GM19099 (cell line): ENCODE measurements around the gene PDK4.

Experiments
- POLR2A ChIP-seq: IDR thresholded peaks from 3 replicates; pipeline ENCODE4 v1.6.1; 2011; ENCODE audit warnings: low read depth; ENCODE audit not compliant: insufficient read length; ENCODE audit errors: extremely low read depth

The PDK4 gene

DNA sequence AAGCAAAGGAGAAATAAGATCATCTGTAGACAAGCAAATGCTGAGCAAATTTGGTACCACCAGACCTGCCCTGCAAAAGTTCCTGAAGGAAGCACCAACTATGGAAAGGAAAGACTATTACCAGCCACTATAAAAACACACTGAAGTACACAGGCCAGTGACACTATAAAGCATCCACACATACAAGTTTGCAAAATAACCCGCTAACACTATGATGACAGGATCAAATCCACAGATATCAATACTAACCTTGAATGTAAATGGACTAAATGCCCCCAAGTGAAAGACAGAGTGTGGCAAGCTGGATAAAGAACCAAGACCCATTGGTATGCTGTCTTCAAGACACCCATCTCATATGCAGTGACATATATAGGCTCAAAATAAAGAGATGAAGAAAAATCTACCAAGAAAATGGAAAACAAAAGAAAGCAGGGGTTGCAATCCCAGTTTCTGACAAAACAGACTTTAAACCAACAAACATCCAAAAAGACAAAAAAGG is 18.2 kb upstream of the PDK4 start:
- TF ChIP-seq POLR2A, result no peak

DNA sequence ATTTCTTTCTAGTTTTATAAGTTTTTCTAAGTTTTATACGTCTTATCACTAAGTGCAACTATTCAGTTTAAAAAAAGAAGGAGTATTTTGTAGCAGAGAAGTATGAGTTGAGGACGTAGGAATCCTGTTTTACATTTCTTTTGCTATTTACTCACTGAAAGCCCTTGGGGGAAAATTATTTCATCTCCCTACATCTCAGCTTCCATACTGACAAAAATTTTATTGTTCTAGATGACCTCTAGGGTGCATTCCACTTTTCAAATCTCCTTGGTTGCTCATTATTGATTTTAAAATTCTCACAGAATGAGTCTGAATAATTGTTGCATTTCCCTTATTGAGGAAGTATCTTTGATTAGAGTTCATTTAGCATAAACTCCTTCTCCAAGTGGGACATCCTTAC is 14.9 kb upstream of the PDK4 start:
- TF ChIP-seq POLR2A, result no peak

DNA sequence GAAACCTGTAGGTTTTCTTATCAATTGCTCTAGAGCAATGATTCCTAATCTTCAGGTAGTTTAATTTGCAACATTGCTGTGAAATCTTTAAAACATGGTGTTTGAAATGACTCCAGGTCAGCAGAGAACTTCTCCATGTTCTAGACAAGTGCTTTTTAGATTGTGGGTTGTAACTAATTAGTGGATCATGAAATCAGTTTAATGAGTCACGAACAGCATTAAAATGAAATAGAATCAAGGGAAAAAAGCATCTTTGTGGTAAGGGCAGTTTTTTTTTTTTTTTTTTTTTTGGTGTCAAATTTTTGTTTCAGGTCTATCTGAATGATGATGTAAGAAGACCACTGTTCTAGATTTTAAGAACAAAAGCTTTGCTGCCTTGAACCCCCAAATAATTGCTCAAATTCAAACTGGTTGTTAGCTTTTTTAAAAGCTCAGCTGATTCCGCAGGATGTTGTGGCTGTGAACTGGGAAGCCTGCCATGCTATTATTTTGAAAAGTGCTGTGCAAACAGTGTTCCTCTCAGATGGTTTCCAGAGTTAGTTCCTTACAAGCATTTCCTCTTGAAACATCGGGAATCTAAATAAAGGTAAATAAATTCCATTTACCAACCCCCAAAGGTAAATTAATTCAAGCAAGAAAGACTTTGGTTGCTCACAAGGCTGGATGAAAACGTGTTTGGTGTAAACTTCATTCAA is 13.1 kb upstream of the PDK4 start:
- TF ChIP-seq POLR2A, result no peak

DNA sequence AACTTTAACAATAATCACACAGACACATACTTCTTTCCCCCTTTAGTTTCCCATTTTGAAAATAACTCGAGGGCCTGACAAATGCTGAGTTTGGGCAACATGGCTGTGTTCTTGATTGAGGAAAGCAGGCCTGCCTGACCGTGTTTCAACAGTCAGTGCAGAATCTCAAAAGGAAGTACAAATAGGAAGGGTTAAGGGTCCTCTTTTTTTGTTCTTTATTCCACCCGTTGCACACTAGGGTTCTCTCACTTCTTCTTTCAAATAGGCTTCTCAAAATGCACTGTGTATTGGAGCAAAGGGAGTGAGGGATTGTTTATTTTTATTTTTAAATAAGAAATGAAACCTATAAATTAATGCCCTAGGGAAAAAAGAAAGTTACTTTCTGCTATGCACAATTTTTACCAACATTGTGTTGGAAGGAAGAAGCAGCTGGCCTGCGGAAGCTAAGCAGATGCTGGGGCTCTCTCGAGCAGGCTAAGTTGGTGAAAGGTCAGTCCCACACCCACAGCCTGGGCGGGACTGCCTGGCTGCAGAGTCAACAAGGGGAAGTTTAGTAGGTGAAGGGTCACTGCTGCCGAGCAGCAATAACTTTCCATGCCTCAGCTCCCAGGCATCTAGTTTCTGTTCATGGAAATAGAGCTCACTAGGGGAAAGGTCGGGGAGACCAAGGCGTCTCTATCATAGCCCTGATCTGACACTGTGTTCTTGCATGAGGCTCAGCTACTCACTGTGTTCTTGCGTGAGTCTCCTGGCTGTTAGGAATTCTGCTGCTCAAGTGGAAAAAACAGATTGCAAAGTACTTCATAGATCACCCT is 12.2 kb upstream of the PDK4 start:
- TF ChIP-seq POLR2A, result no peak

DNA sequence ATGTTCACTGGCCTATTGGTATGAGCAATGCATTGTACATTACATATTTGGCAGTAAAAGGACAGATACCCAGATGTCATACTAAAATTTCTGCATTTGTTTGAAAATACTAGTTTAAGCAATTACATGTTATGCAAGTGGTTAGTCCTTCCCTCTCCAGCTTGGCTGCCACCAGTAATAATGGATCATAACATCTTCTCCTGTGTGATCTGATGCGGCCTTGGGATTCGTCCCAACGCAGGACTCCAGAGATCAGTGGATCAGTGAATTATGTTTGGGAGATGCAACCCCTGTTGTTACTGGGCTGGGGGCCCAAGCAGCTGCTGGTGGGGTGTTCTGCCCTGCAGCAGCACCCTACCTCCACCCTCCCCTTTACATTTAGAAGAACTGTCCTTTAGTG is 11.2 kb upstream of the PDK4 start:
- no peak for TF ChIP-seq POLR2A

DNA sequence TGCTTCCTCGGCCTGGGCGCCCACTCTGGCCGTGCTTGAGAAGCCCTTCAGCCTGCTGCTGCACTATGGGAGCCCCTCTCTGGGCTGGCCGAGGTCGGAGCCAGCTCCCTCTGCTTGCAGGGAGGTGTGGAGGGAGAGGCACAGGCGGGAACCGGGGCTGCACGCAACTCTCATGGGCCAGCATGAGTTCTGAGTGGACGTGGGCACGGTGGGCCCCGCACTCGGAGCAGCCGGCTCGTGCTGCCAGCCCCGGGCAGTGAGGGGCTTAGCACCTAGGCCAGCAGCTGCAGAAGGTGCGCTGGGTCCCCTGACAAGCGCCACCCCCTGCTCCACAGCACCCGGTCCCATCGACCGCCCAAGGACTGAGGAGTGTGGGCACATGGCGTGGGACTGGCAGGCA is 9.0 kb upstream of the PDK4 start:
- no peak for TF ChIP-seq POLR2A

DNA sequence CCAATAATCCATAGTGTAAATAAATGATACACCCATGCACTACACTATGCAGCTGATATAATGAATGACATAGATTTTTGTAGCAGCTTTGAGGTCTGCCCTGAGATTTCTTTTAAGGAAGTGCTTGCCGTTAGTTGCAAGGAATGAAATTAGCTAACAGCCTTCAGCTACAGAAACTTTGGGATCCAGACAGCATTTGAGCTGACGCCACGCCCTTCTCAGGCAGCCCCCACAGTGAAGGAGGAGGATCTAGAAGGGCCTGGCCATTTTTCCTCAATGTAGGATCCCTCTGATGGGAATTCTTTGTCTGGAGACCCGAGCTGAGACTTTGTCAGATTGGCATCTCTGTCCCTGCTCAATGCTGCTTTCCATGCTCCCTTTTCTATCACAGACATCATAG is 6.1 kb upstream of the PDK4 start:
- no peak for TF ChIP-seq POLR2A

DNA sequence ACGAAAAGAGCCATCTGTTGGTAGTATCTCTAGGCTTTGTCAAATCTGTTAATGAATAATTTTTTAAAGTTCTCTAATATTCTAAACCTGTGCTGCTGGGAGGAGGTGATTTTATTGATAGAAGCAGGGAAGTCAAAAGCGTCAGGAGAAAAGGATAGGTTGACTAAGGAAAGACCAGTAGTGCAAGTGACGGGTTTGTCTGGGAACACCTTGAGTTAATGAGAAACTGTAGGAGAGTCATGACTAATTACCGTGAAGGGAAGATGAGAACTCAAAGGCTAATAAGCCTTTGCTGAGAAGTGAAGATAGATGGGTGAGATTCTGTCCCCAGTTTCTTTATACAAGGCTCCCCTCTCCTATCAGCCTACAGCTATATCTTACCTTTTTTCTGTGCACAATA is 5.0 kb upstream of the PDK4 start:
- no peak for TF ChIP-seq POLR2A

DNA sequence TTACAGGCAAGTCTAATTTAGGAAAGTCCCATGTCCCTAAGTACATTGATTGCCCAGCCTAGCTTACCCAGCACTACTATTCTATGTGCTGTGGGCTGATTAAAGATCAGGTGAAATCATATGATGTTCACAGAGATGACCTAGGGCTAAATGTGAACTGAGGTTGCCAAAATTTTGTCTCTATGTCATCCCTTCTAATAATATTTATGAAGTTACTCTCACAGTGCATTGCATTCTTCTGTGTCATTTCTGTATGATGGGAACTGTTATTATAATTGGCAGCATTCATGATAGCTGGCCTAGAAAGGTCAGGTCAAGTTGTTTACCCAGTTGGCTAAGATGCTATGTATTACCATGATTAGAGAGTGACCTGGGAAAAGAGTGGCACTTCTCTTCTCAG is 2.8 kb upstream of the PDK4 start:
- TF ChIP-seq POLR2A, result no peak

DNA sequence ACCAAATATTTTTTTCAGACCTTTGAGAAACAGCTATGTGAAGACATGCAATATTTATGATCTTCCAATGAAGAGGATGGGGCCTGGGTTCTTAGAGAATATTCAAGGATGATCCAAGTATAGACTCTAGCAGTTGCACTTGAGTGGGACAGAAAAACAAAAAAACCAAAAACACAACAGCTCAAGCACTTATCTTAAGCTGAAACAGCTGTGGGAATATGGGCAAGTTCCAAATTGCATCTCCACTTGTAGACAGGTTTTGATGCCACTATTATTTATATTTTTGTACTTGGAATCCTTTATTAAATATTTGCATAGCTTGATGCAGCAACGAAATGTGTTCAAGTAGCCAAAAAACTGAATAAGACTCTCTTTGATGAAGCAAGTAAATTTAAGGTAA is 2.2 kb upstream of the PDK4 start:
- no peak for TF ChIP-seq POLR2A

DNA sequence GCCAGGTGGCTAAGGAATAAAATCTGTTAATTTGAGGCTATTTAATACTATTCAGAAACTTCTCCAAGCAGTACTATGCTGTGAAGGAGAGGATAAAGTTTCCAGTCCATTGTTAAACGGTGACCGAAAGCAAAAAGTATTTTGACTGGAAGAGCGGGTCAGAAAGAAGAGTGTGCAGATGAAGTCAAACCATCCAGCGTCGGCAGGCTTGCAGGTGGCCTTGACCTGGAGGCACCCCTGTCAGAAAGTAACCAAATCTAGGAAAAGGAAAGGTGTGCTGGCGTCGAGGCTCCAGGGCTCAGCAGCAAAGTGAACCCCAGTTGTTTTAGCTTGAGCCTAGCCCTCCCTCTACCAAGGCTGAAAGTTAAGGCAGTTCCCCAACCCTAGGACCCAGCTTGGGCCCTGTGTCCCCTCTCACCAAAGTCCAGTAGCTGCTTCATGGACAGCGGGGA is 544 bp downstream of the PDK4 start:
- no peak for TF ChIP-seq POLR2A

DNA sequence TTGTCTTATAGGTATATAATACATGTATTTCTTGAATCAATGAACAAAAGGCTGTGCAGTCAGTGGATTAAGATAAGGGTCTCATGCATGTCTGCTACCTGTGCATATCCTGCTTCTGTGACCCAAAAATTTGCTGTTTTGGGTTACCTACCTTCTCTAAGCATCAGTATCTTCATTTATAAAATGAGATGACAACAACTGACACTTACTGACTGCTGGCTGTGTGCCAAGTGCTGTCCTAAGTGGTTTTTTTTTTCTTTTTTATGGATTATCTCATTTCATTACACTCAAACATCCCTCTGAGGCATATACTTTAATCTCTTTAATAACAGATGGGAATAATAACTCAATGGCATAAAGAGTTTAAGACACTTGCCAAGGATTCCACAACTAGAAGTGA is 2.1 kb downstream of the PDK4 start:
- TF ChIP-seq POLR2A, result no peak

DNA sequence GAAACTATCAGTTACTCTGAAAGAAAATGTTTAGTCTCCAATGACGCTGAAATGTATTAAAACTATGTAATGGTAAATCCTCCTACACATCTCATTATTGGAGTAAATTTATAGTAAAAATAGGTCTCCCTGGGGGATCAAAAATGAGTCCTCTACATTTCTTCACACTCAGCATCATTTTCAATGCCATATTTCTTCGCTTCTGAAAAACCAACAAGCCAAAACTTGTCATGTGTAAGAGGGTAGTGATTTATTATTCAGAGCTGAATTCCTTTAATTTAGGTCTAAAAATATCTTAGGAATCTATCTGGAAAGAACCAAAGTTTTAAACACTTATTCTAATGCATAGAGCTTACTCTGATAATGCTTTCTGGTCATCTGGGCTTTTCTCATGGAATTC is 3.0 kb downstream of the PDK4 start:
- TF ChIP-seq POLR2A, result no peak

DNA sequence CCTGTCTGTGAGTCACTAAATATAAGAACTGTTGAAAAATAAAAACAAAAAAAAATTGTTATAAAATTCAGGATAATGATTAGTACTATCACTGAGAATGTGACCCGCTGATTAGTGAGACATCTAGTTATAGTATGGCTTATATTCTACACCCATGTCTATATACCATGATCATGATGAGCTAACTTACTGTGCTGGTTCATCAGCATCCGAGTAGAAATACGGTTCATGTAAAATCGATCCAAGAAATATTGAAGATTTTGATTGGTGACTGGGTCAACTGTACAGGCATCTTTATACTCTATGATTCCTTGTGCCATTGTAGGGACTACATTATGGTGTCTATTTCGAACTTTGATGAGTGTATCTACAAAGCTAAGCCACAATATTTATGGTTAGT is 3.7 kb downstream of the PDK4 start:
- TF ChIP-seq POLR2A, result no peak

DNA sequence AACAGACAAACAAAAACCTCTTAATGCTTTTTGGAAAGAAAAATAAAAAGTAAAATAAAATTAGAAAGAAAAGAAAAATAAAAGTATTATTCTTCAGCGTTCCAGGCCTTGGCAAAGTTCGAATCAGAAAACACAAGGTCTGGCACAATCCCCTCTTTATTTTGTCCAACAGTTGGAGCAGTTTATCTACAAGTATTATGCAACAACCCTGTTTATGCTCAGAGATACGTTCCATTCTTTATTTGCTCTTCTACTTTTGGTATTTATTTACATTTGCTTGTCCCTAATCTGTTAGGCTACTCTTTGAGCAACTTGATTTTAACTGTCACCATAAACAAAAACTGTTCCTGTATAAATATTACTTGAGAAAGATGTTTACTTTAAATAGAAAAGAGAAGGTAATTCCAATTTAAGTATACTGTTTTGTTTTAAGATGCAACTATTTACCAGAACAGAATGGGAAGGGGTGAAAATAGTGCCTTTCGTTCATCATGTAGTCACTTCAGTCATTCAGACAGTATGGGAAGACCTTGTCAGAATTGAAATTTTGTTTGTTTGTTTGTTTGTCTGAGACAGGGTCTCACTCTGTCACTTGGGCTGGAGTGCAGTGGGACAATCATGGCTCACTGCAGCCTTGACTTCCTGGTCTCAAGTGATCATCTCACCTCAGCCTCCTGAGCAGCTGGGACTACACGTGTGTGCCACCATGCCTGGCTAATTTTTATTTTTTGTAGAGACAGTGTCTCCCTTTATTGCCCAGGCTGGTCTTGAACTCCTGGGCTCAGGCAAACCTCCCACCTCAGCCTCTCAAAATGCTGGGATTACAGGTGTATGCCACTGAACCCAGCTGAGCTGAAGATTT is 5.7 kb downstream of the PDK4 start:
- no peak for TF ChIP-seq POLR2A
